NCI-H2227 (cell line): Measurements from ENCODE around the gene PSMC4.

Experiments used
- DNase-seq: peaks from one replicate; lab custom pipeline; 2025; ENCODE audit not compliant: unreplicated experiment; lab: John Stamatoyannopoulos, UW

The PSMC4 gene

DNA sequence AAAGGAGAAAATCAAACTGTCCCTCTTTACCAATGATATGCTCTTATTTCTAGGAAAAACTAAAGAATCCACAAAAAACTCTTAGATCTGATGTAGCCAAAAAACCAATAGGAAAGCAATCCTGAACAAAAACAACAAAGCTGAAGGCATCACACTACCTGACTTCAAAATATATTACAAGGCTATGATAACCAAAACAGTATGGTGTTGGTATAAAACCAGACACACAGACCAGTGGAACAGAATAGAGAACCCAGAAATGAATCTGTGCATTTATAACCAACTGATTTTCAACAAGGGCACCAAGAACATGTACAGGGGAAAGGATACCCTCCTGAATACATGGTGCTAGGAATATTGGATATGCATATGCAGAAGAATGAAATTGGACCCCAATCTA is 16.2 kb downstream of the PSMC4 start:
- no peak for DNase-seq

DNA sequence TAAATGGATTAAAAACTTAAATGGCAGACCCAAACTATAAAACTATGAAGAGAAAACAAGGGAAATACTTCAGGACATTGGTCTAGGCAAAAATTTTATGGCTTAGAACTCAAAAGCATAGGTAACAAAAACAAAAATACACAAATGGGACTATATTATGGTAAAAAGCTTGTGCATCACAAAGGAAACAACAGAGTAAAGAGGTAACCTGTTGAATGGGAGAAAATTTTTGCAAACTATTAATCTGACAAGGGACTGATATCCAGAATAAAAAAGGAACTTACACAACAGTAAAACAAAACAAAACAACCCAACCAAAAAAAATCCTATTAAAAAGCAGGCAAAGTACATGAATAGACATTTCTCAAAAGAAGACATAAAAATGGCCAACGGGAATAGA is 16.6 kb downstream of the PSMC4 start:
- DNase-seq, result no peak

DNA sequence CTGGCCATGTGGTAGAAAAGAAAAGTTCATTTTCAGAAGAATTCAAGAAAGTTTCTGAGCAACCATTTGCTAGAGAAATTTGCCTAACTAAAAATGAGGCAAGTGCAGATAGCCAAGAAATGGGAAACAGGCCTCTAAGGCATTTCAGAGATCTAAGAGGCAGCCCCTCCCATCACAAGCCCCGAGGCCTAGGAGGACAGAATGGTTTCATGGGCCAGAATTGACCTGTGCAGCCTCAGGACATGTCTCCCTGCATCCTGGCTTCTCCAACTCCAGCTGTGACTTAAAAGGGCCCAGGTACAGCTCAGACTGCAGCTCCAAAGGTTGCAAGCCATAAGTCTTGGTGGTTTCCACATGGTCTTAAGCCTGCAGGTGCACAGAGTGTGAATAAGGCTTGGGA is 22.6 kb downstream of the PSMC4 start:
- DNase-seq, result no peak

DNA sequence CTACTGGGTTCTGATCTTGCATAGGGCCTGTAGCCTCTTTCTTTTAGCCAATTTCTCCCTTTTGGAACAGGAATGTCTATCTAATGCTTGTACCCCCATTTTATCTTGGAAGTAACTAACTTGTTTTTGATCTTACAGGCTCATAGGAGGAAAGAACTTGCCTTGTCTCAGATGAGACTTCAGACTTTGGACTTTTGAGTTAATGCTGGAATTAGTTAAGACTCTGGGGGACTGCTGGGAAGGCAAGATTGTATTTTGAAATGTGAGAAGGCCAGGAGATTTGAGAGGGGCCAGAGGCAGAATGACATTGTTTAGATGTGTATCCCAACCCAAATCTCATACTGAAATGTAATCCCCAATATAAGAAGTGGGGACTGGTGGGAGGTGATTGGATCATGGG is 23.4 kb downstream of the PSMC4 start:
- no peak for DNase-seq

DNA sequence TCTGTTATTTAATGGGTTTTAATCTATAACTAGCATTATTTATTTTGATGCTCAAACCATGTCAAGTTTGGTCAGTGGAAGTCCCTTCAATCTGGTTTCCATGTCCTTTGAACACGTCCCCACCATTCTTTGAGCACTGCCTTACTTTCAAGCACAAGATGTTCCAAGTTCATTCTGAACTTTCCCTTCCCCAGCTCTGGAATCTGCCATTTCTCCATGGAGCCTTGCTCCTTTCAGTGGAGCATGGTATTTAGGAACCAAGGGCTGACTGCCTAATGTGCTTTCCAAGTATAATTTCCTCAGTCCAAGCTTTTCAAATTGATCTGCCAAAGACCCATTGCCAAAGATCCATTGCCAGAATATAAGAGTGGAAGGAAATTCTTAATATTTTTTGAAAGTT is 24.8 kb downstream of the PSMC4 start:
- no peak for DNase-seq

DNA sequence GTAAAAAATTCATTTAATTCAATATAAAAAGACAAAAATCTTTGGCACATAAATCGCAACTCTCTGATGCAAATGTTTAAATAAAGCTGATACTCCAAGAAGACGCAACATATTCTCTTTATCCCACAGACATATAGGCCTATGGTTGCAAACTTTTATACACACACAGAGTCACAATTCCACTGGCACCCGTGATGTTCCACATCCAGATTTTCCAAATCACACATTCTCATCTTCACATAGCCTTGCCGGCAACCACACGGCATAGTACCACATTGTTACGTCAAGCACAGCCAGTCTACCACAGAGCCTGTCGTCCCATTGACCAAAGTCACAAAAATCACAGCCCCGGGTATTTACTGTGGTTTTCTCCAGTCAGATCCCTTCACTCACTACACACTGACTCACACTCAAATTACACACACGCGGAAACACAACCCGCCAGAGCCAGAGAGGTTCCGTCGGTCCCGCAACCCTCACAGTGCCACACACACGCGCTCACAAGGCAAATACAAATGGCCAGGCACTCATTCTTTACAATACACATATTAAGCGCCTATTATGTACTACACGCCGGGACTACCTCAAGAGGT is 25.3 kb downstream of the PSMC4 start:
- peak; percentile 79 for DNase-seq

DNA sequence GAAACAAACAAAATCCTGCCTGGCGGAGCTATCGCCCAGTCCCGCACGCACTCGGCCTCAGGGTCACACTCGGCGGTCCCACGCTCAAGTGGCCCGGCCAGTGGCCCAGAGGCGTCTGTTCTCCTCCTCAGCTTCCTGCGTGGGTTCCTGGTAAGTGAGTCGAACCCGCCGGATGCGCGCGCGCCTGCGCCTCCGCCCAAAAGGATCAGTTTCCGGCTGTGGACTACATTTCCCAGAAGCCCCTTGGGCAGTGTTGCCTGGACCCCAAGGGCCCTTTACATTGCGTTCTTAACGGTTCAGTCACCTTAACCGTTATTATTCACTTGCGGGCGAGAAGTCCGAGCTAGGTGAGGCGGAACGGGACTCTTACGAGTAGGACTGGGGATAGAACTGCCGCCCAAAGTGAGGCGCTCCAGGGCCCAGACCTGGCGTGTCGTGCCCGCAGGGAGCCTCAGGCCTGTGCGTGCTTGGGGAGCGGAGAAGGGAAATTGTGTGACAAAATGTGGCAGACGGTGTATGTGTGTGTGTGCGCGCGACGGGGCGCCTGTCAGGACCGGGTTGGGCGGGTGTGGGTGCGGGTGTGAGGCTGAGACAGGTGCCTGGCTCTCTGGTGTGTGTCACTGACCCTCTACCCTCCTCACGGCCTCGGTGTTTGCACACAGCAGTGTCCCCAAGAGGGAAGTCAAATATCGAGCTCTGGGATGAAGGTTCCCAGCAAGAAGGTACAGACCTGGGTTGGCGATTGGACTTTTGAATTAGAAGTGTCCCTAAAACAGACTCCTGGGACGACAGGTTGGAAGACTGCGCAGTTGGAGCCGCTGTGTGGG is 26.1 kb downstream of the PSMC4 start, which contains the start of gene ZNF546:
Gene ZNF546, plus strand, starts transcription at position 250 of the 827 bp plus-strand sequence. CDS start 1,267 bp downstream, outside the sequence.
- peak; percentile 96 for DNase-seq

DNA sequence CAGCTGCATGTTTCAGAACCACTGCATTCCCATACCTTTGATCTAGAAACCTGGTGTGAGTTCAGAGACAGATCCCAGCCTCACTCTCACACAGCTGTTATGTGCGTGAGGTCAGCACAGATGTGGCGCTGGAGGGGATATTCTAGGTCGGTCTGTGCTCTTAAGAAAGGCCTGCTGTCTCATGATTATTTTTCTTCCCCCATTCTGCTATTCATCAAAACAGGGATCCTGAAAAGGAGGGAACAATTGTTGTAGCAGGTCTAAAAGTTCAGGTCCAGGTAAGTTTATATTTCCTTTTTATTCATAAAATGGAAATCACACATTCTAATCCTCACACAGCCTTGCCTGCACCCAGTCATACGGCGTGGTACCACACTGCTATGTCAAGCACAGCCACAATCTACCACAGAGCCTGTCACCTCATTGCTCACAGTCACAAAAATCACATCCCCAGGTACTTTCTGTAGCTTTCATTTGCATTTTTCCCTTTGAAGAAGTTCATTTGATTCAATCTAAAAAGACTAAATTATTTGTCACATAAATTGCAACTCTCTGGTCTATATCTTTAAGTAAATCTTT is 26.8 kb downstream of the PSMC4 start:
- no peak for DNase-seq

DNA sequence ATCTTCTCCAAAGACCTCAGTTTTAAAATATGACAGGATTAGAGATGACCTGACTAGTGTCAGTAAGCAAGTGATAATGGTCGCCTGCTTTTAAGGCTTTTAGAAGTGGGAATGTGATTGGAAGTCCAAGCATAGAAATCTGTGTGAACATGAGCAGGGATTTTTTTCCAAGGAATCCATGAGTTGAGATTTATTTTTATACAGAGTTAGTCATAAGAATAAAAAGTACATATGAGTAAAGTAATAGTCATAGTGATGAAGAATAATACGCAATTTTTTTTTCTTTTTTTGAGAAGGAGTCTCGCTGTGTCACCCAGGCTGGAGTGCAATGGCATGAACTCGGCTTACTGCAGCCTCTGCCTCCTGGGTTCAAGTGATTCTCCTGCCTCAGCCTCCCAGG is 27.5 kb downstream of the PSMC4 start:
- DNase-seq, result no peak

DNA sequence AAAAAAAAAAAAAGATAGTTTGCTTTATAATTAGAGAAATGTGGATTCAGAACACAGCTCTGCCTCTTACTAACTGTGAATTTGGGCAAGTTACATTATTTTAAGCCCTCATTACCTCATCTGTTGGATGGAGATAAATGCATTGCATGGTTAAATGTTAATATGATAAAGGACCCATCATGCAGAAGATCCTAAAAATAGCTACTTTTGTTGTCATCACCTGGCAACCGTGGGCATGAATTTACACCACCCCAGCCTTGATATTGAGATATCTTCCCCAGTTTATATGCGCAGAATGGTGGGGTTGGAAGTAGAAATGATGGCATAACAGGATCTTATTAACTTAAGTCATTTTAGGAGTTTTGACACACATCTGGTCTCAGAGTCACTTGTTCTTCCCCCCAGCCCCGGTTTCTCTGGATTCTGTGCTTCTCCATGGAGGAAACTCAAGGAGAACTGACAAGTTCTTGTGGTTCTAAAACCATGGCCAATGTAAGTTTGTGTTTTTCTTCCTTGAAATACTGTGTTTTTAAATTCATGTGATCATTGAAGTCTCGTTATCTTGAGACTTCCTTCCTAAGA is 34.8 kb downstream of the PSMC4 start:
- DNase-seq, result no peak

DNA sequence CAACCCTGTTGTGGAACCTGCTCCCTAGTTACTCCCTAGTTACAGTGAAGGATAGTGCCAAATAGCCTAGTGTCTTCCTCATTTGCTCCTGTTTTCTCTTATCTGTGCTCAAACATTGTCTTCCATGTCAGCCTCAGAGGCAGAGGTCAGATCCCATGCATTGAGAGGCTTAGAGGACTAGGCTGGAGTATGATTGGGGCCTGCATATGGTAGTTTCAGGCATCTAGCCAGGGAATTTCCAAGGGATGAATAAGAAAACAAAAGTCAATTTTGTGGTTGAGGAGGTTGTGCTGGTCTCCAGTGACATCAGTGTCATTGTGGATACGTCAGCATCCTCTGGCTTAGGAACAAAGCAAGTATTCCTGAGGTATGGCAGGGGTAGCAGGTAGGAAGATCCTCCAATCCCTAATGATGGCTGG is 35.3 kb downstream of the PSMC4 start:
- no peak for DNase-seq

DNA sequence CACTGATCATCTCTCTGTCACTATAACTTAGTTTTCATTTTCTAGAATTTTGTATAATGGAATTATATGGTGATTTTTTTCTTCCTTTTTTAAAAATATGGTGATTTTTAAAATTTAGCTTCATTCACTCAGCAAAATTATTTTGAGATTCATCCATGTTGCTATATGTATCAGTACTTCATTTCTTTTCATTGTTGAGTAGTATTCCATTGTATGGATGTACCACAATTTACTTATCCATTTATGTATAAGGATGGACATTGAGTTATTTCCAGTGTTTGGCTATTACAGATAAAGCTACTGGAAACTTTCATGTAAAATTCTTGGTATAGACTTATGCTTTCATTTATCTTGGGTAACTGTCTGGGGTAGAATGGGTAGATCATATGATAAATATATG is 38.7 kb downstream of the PSMC4 start:
- no peak for DNase-seq

DNA sequence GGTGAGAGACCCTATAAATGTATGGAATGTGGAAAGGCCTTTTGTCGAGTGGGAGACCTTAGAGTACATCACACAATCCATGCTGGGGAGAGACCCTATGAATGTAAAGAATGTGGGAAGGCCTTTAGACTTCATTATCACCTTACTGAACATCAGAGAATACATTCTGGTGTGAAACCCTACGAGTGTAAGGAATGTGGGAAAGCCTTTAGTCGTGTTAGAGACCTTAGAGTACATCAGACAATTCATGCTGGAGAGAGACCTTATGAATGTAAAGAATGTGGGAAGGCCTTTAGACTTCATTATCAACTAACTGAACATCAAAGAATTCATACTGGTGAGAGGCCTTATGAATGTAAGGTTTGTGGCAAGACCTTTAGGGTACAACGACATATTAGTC is 43.0 kb downstream of the PSMC4 start:
- DNase-seq, result no peak

DNA sequence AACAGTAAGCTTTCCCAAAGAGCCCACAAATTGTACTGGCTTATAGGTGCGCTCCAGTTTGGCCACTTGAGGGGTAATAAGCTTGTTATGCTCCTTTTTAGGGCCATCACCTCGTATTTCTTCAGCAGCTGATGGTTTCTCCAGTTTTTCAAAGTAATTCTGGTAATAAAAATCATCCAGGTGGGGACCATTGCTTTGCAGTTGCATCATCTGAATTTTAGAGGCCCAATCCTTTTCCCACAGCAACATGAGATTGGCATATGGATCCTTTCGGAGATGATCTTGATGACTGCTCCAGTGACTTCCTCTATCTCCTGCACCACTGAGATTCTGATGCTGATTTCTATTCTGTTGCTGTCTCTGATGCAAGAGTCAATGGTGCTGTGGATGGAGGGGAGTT is 53.0 kb downstream of the PSMC4 start:
- no peak for DNase-seq

DNA sequence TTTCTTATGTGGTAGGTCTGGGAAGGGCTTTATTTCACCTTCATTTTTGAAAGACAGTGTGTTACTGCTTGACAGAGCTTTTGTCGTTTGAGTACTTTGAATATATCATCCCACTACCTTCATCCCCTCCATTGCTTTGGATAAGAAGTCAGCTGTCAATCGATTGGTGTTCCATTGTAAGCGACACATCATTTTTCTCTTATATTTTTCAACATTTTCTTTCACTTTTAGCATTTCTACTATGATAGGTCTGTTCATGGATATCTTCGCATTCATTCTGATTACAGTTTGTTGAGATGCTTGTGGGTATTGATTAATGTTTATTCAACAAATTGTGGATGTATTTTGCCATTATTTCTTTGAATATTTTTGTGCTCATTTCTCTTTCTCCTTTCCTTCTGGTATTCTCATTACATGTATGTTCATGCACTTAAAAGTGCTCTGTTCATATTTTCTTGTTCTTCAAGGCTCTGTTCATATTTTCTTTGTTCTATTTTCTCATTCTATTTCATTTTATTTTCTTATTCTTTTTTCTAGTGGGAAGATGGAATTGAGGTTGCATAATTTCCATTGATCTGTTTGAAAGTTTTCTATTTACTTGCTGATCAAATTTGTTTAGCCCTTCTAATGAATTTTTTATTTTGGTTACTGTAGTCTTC is 55.1 kb downstream of the PSMC4 start:
- DNase-seq, result no peak

DNA sequence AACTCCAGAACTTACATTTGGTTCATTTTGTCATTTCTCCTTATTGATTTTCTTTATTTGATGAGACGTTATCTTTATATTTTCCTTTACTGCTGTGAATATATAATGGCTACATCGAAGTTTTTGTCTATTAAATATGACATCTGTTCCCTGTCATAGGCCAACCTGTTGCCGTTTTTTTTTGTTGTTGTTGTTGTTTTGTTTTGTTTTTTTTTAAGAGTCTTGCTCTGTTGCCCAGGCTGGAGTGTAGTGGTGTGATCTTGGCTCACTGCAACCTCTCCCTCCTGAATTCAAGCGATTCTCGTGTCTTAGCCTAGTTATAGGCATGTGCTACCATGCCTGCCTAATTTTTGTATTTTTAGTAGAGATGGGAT is 55.6 kb downstream of the PSMC4 start:
- no peak for DNase-seq
